Astrocyte of the spinal cord (primary cell): Measurements from ENCODE around the gene SUN5.
A peak's percentile ranks its signal among the peaks of the same experiment; 100 is the strongest.

ENCODE experiments used
- DNase-seq: peaks from one replicate; pipeline ENCODE4 v3.0.0; 2011; ENCODE audit warnings: low read depth, low spot score
- H3K4me3 ChIP-seq: 2 replicates; pipeline ENCODE4 v1.5.1; 2011; ENCODE audit warnings: low read depth, mild to moderate bottlenecking, low read length, moderate library complexity
- in situ Hi-C: cut with HindIII; loops from 2 replicates; pipeline ENCODE4 v1.10.0; 2017; ENCODE audit warnings: low sequenced_read_pairs
- TF ChIP-seq, protein P1 (sequence below): IDR thresholded peaks from 2 replicates; pipeline ENCODE4 v1.5.1; 2012; ENCODE audit warnings: low read depth, mild to moderate bottlenecking, low read length, inconsistent platforms

Gene SUN5

DNA sequence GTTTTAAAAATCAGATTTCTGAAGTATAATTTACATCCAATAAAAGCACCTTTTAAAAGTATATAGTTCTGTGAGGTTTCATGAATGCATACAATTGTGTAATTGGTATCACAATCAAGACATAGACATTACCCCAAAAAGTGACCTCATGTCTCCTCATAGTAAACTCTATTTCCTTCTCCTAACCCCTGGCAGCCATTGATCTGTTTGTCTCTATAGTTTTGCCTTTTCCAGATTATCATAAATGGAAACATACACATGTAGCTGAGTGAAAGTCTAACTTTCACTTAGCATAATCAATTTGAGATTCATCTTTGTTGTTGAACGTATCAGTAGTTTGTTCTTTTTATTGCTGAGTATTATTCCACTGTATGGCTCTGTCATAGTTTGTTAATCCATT is 57.6 kb downstream of the SUN5 start:
- TF ChIP-seq, protein P1, sequence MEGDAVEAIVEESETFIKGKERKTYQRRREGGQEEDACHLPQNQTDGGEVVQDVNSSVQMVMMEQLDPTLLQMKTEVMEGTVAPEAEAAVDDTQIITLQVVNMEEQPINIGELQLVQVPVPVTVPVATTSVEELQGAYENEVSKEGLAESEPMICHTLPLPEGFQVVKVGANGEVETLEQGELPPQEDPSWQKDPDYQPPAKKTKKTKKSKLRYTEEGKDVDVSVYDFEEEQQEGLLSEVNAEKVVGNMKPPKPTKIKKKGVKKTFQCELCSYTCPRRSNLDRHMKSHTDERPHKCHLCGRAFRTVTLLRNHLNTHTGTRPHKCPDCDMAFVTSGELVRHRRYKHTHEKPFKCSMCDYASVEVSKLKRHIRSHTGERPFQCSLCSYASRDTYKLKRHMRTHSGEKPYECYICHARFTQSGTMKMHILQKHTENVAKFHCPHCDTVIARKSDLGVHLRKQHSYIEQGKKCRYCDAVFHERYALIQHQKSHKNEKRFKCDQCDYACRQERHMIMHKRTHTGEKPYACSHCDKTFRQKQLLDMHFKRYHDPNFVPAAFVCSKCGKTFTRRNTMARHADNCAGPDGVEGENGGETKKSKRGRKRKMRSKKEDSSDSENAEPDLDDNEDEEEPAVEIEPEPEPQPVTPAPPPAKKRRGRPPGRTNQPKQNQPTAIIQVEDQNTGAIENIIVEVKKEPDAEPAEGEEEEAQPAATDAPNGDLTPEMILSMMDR = no peak
- in situ Hi-C loops = no loop called here
- no peak for DNase-seq
- H3K4me3 ChIP-seq = no peak overlapping the region

DNA sequence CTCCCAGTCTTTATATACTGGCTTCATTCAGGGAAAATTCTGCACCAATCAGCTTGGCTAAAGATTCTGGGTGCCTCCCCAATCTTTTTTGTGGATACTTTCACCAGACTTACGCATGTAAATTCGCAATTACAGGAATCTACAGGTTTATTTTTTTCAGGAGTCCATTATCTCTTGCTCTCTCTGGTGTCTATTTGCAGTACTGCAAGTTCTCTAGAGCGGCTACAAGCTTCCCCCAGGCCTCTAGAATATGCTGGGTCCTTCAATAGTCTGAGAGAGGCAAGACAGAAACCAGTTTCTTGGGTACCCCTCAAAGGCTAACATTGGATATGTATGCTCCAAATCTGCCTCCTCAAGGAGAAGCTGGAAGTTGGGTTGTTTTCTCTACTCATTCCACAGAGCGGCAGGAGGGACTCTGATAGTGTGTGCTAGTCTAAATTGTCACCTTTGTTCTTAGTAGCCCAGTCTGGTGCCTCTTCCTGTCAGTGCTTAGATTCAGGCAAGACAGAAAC is 58.5 kb downstream of the SUN5 start:
- in situ Hi-C loops = no loop called here
- H3K4me3 ChIP-seq = no peak overlapping the region
- TF ChIP-seq, protein P1 = peak; percentile 66
- peak; percentile 22 for DNase-seq

DNA sequence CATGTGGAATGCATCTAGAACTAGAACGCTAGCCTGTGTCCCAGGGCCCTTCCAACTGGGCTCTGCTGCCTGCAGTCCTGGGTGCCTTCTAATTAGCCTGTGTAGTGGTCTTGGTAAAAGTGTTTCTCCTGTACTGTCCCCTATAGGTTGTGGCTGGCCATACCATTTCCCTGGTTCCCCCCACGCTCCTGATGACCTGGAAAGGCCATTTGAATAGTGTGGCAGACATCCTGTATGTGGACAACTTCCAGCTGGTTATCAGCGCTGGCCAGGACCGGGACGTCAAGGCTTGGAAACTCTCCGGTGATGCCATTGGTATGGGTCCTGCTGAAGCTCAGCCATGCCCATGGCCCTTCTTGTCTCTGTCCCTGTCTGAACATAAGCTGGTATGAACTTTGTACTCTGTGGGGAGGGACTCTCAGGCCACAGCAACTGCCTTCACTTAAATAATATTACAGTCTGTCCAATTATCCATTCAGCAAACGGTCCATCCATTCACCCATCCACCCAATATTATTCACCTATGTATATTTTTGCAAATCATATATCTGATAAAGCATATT is 60.7 kb downstream of the SUN5 start:
- DNase-seq = no peak
- TF ChIP-seq, protein P1 = no peak
- no peak overlapping the region for H3K4me3 ChIP-seq
- in situ Hi-C loops = no loop called here

DNA sequence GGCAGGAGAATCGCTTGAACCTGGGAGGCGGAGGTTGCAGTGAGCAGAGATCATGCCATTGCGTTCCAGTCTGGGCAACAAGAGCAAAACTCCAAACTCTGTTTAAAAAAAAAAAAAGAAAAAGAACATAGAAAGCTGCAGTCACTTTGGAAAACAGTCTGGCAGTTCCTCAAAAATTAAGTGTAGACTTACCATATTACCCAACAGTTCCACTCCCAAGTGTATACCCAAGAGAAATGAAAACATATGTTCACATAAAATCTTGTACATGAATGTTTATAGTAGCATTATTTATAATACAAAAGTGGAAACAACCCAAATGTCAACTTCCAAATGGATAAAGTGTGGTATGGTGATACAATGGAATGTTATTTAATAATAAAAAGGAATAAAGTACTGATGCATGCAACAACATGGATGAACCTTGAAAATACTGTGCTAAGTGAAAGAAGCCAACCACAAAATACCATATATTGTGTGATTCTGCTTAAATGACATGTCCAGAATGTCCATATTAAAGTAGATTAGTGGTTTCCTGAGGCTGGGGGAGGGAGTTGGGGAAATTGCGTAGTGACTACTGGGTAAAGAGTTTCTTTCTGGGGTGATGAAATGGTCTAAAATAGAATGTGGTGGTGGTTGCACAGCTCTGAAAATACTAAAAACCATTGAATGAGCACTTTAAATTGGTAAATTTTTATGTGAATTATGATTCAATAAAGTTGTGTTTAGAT is 62.9 kb downstream of the SUN5 start:
- no peak for DNase-seq
- in situ Hi-C loops = no loop called here
- H3K4me3 ChIP-seq = no peak overlapping the region
- TF ChIP-seq, protein P1 = no peak

DNA sequence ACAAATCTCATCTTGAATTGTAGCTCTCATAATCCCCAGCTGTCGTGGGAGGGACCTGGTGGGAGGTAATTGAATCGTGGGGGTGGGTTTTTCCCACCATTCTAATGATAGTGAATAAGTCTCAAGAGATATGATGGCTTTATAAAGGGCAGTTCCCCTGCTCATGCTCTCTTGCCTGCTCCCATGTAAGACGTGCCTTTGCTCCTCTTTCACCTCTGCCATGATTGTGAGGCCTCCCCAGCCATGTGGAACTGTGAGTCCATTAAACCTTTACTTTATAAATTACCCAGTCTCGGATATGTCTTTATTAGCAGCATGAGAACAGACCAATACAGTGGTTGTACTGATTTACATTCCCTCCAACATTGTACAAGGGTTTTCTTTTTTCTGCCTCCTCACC is 69.7 kb downstream of the SUN5 start:
- TF ChIP-seq, protein P1 = no peak
- in situ Hi-C loops = no loop called here
- DNase-seq = no peak
- H3K4me3 ChIP-seq = no peak overlapping the region
